Nephron progenitor cell (in vitro differentiated cells): ENCODE measurements around the gene DHRS13.
A peak's percentile ranks its signal among the peaks of the same experiment; 100 is the strongest.
"Not testable (repeated sequence)": the region's sequence is repeated elsewhere in the genome, so short reads cannot be mapped to it uniquely, and the experiment has no call there.

Experiments
- DNase-seq: peaks from one replicate; pipeline ENCODE4 v3.0.0; 2021
- H3K27ac Mint-ChIP-seq: 2 replicates; pipeline ENCODE4 v1.8.0; 2021; ENCODE audit warnings: mild to moderate bottlenecking, moderate library complexity, mixed read lengths
- H3K27me3 Mint-ChIP-seq: 2 replicates; pipeline ENCODE4 v1.8.0; 2021; ENCODE audit warnings: mild to moderate bottlenecking, low read depth, mixed read lengths; ENCODE audit not compliant: poor library complexity
- H3K36me3 Mint-ChIP-seq: 2 replicates; pipeline ENCODE4 v1.8.0; 2021; ENCODE audit warnings: low read depth, mixed read lengths
- H3K4me1 Mint-ChIP-seq: 2 replicates; pipeline ENCODE4 v1.8.0; 2021; ENCODE audit warnings: mixed read lengths
- H3K4me3 Mint-ChIP-seq: 2 replicates; pipeline ENCODE4 v1.8.0; 2021; ENCODE audit warnings: mild to moderate bottlenecking, moderate library complexity, mixed read lengths
- H3K9me3 Mint-ChIP-seq: 2 replicates; pipeline ENCODE4 v1.8.0; 2021; ENCODE audit warnings: mild to moderate bottlenecking, moderate library complexity, mixed read lengths
- TF ChIP-seq, protein P1 (sequence below): fragments of 200-600 bp; sonication (generic); IDR thresholded peaks from 2 replicates; pipeline ENCODE4 v1.5.0; 2021; ENCODE audit warnings: antibody characterized with exemption

Gene DHRS13

DNA sequence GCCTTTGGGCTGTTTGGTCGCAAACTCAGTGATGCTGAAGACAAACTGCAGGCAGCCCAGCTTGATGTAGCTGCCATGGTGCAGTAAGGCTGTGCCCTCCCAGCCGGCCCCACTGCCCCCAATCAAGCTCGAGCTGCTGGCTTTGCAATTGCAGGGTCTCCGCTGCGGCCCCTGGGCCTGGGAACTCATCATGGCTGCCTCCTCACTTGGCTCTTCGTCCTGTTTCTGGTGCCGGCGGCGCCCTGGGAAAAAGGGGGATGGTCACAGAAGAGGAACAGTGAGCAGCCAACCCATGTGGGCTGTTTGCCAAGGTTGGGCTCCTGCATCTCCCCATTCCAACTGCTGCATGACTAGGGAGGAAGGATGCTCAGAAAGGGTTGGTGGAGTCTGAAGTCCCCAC, 3.4 kb upstream of the DHRS13 start:
- Mint-ChIP-seq H3K9me3 (no peaks in the 10 kb centered on the region), H3K36me3 (peaks cover 31% of the 10 kb centered on the region), H3K27me3 (peaks cover 7% of the 10 kb centered on the region), H3K4me1 (peaks cover 31% of the 10 kb centered on the region), H3K27ac (no peak overlapping the region), H3K4me3 (no peak overlapping the region)
- DNase-seq: no peak
- TF ChIP-seq, protein P1, sequence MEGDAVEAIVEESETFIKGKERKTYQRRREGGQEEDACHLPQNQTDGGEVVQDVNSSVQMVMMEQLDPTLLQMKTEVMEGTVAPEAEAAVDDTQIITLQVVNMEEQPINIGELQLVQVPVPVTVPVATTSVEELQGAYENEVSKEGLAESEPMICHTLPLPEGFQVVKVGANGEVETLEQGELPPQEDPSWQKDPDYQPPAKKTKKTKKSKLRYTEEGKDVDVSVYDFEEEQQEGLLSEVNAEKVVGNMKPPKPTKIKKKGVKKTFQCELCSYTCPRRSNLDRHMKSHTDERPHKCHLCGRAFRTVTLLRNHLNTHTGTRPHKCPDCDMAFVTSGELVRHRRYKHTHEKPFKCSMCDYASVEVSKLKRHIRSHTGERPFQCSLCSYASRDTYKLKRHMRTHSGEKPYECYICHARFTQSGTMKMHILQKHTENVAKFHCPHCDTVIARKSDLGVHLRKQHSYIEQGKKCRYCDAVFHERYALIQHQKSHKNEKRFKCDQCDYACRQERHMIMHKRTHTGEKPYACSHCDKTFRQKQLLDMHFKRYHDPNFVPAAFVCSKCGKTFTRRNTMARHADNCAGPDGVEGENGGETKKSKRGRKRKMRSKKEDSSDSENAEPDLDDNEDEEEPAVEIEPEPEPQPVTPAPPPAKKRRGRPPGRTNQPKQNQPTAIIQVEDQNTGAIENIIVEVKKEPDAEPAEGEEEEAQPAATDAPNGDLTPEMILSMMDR: no peak

DNA sequence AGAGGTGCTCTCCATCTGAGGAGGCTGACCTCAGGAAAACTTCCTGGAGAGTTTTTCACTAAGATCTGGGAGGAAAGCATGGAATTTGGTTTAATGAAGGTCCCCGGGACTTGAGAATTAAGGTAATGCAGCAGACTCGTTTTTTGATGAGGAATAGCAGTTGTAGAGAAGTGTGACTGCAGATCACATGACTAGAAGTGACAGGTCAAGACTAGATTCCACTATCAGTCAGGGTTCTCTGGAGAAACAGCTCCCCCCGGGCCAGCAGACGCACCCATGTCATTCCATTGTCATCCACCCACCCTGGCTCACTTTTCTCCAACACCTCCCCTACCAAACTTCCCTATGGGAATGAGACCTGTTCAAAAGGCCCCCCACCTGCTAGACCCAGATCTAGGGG, 1.9 kb upstream of the DHRS13 start:
- Mint-ChIP-seq H3K36me3 (peaks cover 27% of the 10 kb centered on the region), H3K4me3 (no peak overlapping the region), H3K9me3 (no peaks in the 10 kb centered on the region), H3K4me1 (peaks cover 37% of the 10 kb centered on the region), H3K27ac (peak overlapping the region; percentile 95), H3K27me3 (peaks cover 7% of the 10 kb centered on the region)
- no peak for DNase-seq
- TF ChIP-seq, protein P1: no peak

DNA sequence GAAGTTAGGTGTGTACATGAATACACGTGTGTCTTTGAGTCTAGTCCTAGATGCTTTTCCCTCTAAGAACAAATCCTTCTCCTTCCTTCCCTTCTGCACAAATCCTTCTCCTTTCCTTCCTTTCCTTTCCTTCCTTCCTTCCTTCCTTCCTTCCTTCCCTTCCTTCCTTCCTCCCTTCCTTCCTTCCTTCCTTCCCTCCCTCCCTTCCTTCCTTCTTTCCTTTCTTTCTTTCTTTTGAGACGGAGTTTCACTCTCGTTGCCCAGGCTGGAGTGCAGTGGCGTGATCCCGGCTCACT, 615 bp upstream of the DHRS13 start:
- not testable (repeated sequence) for DNase-seq, H3K27me3 Mint-ChIP-seq, H3K9me3 Mint-ChIP-seq, H3K27ac Mint-ChIP-seq
- Mint-ChIP-seq H3K4me1 (peaks cover 37% of the 10 kb centered on the region), H3K4me3 (peak overlapping the region; percentile 73), H3K36me3 (peaks cover 26% of the 10 kb centered on the region)

DNA sequence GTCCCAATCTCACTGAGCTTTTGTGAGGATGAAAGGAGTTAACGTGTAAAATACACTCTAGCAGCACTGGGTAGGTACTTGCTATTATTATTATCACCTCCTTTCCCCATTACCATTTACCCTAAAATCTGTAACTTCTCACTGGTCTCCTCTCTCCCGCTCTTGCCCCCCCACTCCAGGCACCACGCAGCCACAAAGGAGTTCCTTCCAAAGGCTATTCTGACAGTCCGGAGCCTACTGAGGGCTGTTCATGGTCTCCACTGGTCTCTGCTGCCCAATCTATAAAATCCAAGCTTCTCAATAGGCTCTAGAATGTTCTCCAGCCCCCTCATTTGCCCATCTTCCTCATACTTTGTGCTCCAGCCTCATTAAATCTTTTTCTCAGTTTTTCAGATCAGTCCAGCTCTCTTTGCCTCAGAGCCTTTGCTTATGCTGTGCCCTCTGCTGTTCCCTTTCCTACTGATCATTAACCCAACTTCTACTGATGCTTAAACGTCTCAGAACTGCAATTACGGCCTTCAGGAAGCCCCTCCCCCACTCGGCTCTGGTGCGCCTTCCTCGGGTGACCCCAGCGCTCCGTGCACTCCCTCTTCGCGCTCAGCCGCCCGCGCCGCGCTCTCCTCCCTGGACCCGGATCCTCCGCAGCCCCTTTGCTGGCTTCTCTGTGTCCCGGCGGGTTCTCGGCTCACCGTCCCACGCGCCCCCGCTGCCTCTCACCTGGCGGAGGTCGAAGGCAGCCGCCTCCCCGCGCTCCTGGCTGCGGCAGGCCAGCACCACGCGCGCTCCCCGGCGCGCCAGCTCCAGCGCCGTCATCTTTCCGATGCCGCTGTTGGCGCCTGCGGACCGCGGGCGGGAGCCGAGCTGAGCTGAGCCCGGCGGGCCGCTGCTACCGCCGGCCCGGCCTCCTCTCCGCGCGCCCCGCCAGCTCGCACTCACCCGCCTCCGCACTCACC, 737 bp downstream of the DHRS13 start:
- Mint-ChIP-seq H3K27ac (peak overlapping the region; percentile 89), H3K27me3 (peaks cover 5% of the 10 kb centered on the region), H3K4me1 (peaks cover 43% of the 10 kb centered on the region), H3K36me3 (peaks cover 26% of the 10 kb centered on the region), H3K4me3 (peak overlapping the region; percentile 86), H3K9me3 (no peaks in the 10 kb centered on the region)
- TF ChIP-seq, protein P1: no peak
- peak; percentile 73 for DNase-seq

DNA sequence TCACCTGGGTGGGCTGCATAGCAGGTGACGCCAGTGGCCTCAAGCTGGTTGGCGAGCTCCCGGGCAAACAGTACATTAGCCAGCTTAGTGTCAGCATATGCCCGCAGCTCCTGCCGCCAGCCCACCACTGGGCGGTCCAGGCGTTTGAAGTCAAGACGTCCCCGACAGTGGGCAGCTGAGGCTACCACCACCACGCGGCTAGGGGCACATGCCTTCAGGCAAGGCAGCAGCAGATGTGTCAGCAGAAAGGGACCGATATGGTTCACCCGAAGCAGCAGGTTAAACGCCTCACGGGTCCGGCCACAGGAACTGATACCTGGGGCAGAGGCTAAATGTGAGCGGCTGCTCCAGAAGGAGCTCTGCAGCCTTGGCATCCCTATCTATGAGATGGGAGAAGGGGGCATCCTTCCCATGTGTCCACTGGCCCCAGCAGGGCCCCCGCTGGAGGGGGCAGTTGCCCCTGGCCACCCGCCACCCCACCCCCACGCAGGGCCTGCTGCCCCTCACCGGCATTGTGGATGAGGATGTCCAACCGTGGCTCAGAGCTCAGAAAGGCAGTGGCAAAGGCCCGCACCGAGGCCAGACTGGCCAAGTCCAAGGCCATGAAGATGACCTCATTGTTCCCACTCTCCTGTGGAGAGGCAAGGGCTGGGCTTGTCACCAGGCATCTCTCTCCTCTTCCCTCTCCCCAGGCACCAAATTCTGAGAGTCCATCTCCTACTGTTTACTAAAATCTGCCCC, 1.7 kb downstream of the DHRS13 start:
- no peak for DNase-seq
- H3K27me3 Mint-ChIP-seq: peaks cover 4% of the 10 kb centered on the region
- no peak overlapping the region for H3K27ac Mint-ChIP-seq
- TF ChIP-seq, protein P1: no peak
- H3K9me3 Mint-ChIP-seq: no peaks in the 10 kb centered on the region
- H3K4me3 Mint-ChIP-seq: peak overlapping the region; percentile 86
- peaks cover 51% of the 10 kb centered on the region for H3K4me1 Mint-ChIP-seq
- peaks cover 26% of the 10 kb centered on the region for H3K36me3 Mint-ChIP-seq

DNA sequence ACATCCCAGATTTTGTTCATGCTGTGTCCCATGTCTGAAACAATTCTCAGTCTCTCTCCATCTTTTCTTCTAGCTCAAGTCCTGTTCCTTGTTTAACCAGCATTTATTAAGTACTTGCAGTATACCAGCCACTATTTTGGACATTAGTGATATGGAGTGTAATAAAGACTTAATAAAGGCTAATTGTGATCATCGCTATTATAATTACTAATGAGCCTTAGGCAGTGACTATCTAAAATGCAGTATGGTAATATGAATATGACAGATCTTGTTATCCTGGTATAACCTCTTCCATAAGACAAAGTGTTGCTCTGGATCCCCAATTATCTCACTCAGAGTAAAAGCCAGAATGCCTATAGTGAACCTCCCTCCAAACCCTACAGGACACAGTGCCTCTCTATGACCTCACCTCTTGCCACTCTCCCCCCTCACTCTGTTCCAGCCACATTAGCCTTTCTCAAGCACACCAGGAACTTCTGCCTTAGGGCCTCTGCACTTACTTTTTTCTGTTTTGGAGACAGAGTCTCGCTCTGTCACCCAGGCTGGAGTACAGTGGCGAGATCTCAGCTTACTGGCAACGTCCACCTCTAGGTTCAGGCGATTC, 3.6 kb downstream of the DHRS13 start:
- peaks cover 32% of the 10 kb centered on the region for H3K36me3 Mint-ChIP-seq

More for the DNA sequence above, 3.6 kb downstream of the DHRS13 start:
- peaks cover 52% of the 10 kb centered on the region for H3K4me1 Mint-ChIP-seq
- no peak for DNase-seq
- H3K9me3 Mint-ChIP-seq: peaks cover 3% of the 10 kb centered on the region
- TF ChIP-seq, protein P1: no peak
- peak overlapping the region; percentile 23 for H3K4me3 Mint-ChIP-seq
- no peak overlapping the region for H3K27ac Mint-ChIP-seq
- peaks cover 4% of the 10 kb centered on the region for H3K27me3 Mint-ChIP-seq
